A549 (cell line): ENCODE measurements around the gene SEMA3B. TPM values are rescaled to one million over a fixed set of nuclear protein-coding genes. Genes with fewer than 3 reads are reported as not detected.

Experiments used
- ATAC-seq, 2 experiments: fragments of 200-7000 bp in 1 of 2; fragments of >200 bp in 1 of 2; cut with Nextera tagmentation in 1 of 2; cut with Tn5 transposase in 1 of 2; 3 replicates each; pipeline versions ENCODE4 v1.8.0 to v1.9.1; 2018 to 2020; ENCODE audit warnings: mild to moderate bottlenecking in 1 of 2, moderate library complexity in 1 of 2
- CTCF ChIA-PET: fragments of 300-600 bp; sonication (Branson Sonifier 250); formaldehyde crosslinking; extraction: SDS; loops from one replicate; lab custom pipeline; 2021; ENCODE audit warnings: antibody characterized with exemption, inconsistent platforms; lab: Yijun Ruan, JAX
- POLR2A ChIA-PET: fragments of 350-600 bp; formaldehyde crosslinking; extraction: SDS; loops from one replicate; lab custom pipeline; 2021; ENCODE audit warnings: antibody characterized with exemption, inconsistent platforms; lab: Yijun Ruan, JAX
- DNase-seq, 2 experiments: peaks; one replicate each; pipeline versions ENCODE4 v3.0.0 to v3.0.0-alpha.2; 2011 to 2016; ENCODE audit warnings: low read depth in 1 of 2, low spot score in 1 of 2
- FAIRE-seq: peaks from 2 replicates; lab custom pipeline; 2011; peaks lifted over from hg19 to GRCh38; lab: Jason Lieb, UNC
- H3K27ac ChIP-seq, 2 experiments: fragments of >200 bp; sonication (Bioruptor Twin); formaldehyde crosslinking; 3 replicates each; pipeline ENCODE4 v1.5.1; 2016 to 2017
- H3K4me1 ChIP-seq: fragments of >200 bp; sonication (Bioruptor Twin); formaldehyde crosslinking; 3 replicates; pipeline ENCODE4 v1.6.1; 2016
- H3K4me2 ChIP-seq: fragments of >200 bp; sonication (Bioruptor Twin); formaldehyde crosslinking; 3 replicates; pipeline ENCODE4 v1.6.1; 2016
- H3K4me3 ChIP-seq: fragments of >200 bp; sonication (Bioruptor Twin); formaldehyde crosslinking; 3 replicates; pipeline ENCODE4 v1.5.1; 2016
- H3K9me3 ChIP-seq: fragments of >200 bp; sonication (Bioruptor Twin); formaldehyde crosslinking; 3 replicates; pipeline ENCODE4 v1.6.1; 2016
- CBX2 ChIP-seq: fragments of 200-600 bp; sonication (generic); IDR thresholded peaks from 2 replicates; pipeline ENCODE4 v1.6.1; 2016; ENCODE audit warnings: low read depth, mild to moderate bottlenecking, borderline replicate concordance
- EHMT2 ChIP-seq: fragments of 200-600 bp; sonication (generic); IDR thresholded peaks from 2 replicates; pipeline ENCODE4 v1.6.1; 2016; ENCODE audit warnings: antibody characterized with exemption, low read depth, mild to moderate bottlenecking, moderate library complexity
- EP300 ChIP-seq, 2 experiments: fragments of >200 bp; sonication (Bioruptor Twin); formaldehyde crosslinking; IDR thresholded peaks; 2 replicates in 1 of 2; 3 replicates in 1 of 2; pipeline ENCODE4 v1.6.1; 2016 to 2017
- ESRRA ChIP-seq: fragments of 150-350 bp; IDR thresholded peaks from 2 replicates; pipeline ENCODE4 v1.6.1; 2014; ENCODE audit warnings: mild to moderate bottlenecking, low read length, borderline replicate concordance
- HMGXB4 ChIP-seq: fragments of 250-450 bp; sonication (Bioruptor Pico); IDR thresholded peaks from 2 replicates; pipeline ENCODE4 v1.5.0; 2021; ENCODE audit warnings: mild to moderate bottlenecking, moderate library complexity, borderline replicate concordance
- HOXB5 ChIP-seq: fragments of 250-450 bp; sonication (Bioruptor Pico); IDR thresholded peaks from 2 replicates; pipeline ENCODE4 v1.5.0; 2020; ENCODE audit warnings: mild to moderate bottlenecking, moderate library complexity
- MAX ChIP-seq: IDR thresholded peaks from 2 replicates; pipeline ENCODE4 v1.6.1; 2012
- NPAS2 ChIP-seq: fragments of 250-450 bp; sonication (Bioruptor Pico); IDR thresholded peaks from 2 replicates; pipeline ENCODE4 v1.8.0; 2022; ENCODE audit warnings: mild to moderate bottlenecking, moderate library complexity, borderline replicate concordance
- REST ChIP-seq: fragments of 200-600 bp; sonication (generic); IDR thresholded peaks from 2 replicates; pipeline ENCODE4 v1.6.1; 2016; ENCODE audit warnings: antibody characterized with exemption, mild to moderate bottlenecking, moderate library complexity
- RFX5 ChIP-seq: fragments of 450-650 bp; IDR thresholded peaks from 2 replicates; pipeline ENCODE4 v1.7.1; 2014; ENCODE audit warnings: antibody characterized with exemption, mild to moderate bottlenecking, moderate library complexity
- SREBF2 ChIP-seq: fragments of 450-650 bp; IDR thresholded peaks from 2 replicates; pipeline ENCODE4 v1.6.1; 2014; ENCODE audit warnings: mild to moderate bottlenecking, moderate library complexity
- ZFP36 ChIP-seq: fragments of 450-650 bp; IDR thresholded peaks from 2 replicates; pipeline ENCODE4 v1.6.1; 2014; ENCODE audit warnings: borderline replicate concordance; ENCODE audit not compliant: partially characterized antibody
- WGBS: methylation state at CpG from one replicate; pipeline ENCODE4 v1.1.6; 2017; ENCODE audit errors: missing lambda C conversion rate; 5-methylcytosine and 5-hydroxymethylcytosine counted together
- polyA plus RNA-seq, 4 experiments: library from polyadenylated mRNA; depleted of rRNA in 3 of 4; stranded (reverse); fragments of >200 nt; fragmentation: RNase III in 1 of 4; extraction: RNeasy Plus Mini Kit Qiagen cat#74134 plus additional on column Dnase treatment in 1 of 4; gene quantifications; 2 replicates in 3 of 4; 3 replicates in 1 of 4; pipeline ENCODE4 v1.2.3, GENCODE V29; 2011 to 2017

Gene SEMA3B
- polyA plus RNA-seq, 2 of the 4 experiments (the other 2 are of a cell fraction), result 6.5 to 7.4 TPM

GRCh38 chr3:50229490-50229889, 39.5 kb upstream of the SEMA3B start:
- POLR2A ChIA-PET, result interaction anchor here (0.8 kb wide), 1 partner anchor 17 kb away, joined by 3 read pairs; no protein-coding TSS in a partner anchor
- H3K4me1 ChIP-seq, result peaks cover 8% of the 10 kb centered on the region; the same call in 1 of the 3 replicates
- no peak for DNase-seq
- CTCF ChIA-PET, result interaction anchor here (1.2 to 25.9 kb wide), 6 partner anchors 9 to 45 kb away, joined by 5 to 550 read pairs (median 56); partner anchors contain the start of genes GNAI2 and GNAT1
- no peaks in the 10 kb centered on the region for H3K9me3 ChIP-seq
- TF ChIP-seq HMGXB4 (CRISPR knock-in tag) (no peak), ZFP36 (no peak), REST (no peak), EP300 (IDR thresholded peaks at IDR 0.05) (no peak), RFX5 (no peak), CBX2 (no peak), MAX (no peak)
- TF ChIP-seq, all 56 proteins: peak for 0
- Histone ChIP-seq H3K27ac (0 out of 6 replicates have a peak overlapping the region, but pooled peaks of 1 of the 2 experiments have one; percentile 26), H3K4me3 (no peak overlapping the region), H3K4me2 (no peak overlapping the region)
- 98% methylated on average over 3 of the region's 3 CpGs for WGBS
- ATAC-seq, result no peak
- FAIRE-seq, result no peak

- FAIRE-seq, result no peak
- POLR2A ChIA-PET, result interaction anchor here (0.8 kb wide), 1 partner anchor 16 kb away, joined by 3 read pairs; no protein-coding TSS in a partner anchor
These were observed 38.7 kb upstream of the SEMA3B start for GRCh38 chr3:50230104-50230793.

GRCh38 chr3:50230794-50231125, 38.2 kb upstream of the SEMA3B start:
- FAIRE-seq, result no peak
- no peak overlapping the region for H3K4me3 ChIP-seq
- peaks cover 12% of the 10 kb centered on the region; the same call in 2 of the 3 replicates for H3K4me1 ChIP-seq
- ChIA-PET CTCF (interaction anchor here (2.1 to 25.9 kb wide), 4 partner anchors 21 to 43 kb away, joined by 9 to 550 read pairs (median 138); partner anchors contain the start of gene GNAT1), POLR2A (no interaction called here)
- H3K27ac ChIP-seq, result no peak overlapping the region
- H3K4me2 ChIP-seq, result no peak overlapping the region
- TF ChIP-seq ESRRA (no peak), NPAS2 (CRISPR knock-in tag) (no peak), SREBF2 (no peak)
- no peaks in the 10 kb centered on the region for H3K9me3 ChIP-seq
- WGBS, result 67% methylated on average over 4 of the region's 4 CpGs
- DNase-seq, result no peak
- ATAC-seq, result no peak

More at GRCh38 chr3:50230104-50230793, 38.7 kb upstream of the SEMA3B start:
- peaks cover 11% of the 10 kb centered on the region; the same call in 2 of the 3 replicates for H3K4me1 ChIP-seq
- H3K4me3 ChIP-seq, result no peak overlapping the region
- ATAC-seq, result no peak
- no peak for TF ChIP-seq HOXB5
- TF ChIP-seq EHMT2, result no peak
- WGBS, result 78% methylated on average over 6 of the region's 8 CpGs
- CTCF ChIA-PET, result interaction anchor here (2.1 to 25.9 kb wide), 5 partner anchors 8 to 43 kb away, joined by 9 to 550 read pairs (median 57); partner anchors contain the start of genes GNAI2 and GNAT1
- no peak overlapping the region for H3K27ac ChIP-seq
- no peak for DNase-seq
- no peak overlapping the region for H3K4me2 ChIP-seq
- H3K9me3 ChIP-seq, result no peaks in the 10 kb centered on the region
